NCI-H446 treated with DMSO at 0.1 percent for 48 hours (cell line): ENCODE data around the gene CASZ1.

Experiments
- DNase-seq: peaks from one replicate; lab custom pipeline; 2025; lab: John Stamatoyannopoulos, UW

Gene CASZ1

DNA sequence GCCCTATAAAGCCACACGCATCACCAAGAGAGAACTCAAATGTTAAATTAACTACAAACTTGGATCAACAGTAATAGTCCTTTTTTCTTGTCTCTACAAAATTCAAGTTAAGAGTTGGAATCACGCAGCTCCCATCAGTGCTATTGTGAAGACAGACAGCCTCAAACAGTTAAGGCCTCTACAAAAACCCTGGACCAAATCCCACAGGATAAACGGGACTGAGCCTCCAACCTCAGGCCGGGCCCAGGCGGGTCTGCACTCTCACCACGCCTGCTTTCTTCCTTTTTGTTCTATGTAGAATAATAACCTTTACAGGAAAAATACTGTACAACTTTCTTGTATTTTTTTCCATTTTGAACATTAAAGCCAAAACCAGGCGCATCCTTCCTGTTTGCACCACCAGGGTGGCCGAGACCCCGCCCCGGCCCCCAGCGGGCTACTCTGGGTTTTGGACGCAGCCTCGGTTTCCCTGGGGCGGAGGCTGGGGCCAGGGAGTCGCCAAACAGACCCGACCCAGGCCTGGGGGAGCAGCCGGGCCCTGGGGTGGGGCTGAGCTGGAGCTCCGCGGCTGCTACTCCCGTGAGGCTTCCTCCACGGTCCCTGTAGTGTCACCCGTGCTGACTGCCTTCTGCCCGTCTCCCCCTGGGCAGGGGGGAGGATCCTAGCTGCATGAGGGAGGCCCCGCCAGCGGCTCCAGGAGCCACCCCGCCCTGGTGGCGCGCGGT lies 158.4 kb downstream of the CASZ1 start:
- DNase-seq, result no peak

DNA sequence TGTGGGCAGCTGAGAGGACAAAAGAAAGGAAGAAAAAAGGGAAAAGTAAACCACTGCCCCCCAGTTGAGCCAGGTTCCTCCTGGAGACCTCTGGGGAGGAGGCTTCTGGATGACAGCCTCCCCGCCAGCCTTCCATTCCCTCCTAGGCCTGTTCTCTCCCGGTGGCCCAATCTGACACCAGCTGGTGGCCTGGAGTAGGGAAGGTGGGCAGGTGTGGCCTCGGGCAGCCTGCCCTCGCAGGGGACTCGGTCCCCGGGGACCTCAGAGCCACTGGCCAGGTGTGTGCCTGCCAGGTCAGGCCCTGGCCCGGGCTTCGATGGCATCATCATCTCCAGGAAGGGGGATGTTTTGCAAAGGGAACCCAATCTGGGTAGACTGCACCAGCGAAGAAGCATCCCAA lies 159.0 kb downstream of the CASZ1 start:
- DNase-seq, result no peak

DNA sequence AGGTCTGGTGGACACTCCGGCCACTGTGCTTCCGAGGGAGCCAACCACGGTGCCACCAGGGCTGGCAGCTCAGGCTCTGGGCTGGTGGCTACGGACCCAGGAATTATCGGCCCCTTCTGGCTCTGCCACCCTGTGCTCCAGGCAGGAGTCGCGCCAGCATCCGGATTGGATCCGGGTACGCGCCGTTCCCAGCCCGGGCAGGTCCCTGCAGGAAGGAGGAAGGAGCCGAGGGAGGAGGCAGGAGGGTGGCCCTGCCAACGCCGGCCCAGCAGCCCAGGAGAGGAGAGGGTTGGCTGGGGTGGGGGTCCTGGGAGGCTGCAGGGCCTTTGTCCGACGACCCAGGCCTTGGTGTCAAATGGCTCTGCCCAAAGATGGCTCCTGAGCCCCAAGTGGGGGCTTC lies 160.5 kb downstream of the CASZ1 start:
- DNase-seq, result no peak

DNA sequence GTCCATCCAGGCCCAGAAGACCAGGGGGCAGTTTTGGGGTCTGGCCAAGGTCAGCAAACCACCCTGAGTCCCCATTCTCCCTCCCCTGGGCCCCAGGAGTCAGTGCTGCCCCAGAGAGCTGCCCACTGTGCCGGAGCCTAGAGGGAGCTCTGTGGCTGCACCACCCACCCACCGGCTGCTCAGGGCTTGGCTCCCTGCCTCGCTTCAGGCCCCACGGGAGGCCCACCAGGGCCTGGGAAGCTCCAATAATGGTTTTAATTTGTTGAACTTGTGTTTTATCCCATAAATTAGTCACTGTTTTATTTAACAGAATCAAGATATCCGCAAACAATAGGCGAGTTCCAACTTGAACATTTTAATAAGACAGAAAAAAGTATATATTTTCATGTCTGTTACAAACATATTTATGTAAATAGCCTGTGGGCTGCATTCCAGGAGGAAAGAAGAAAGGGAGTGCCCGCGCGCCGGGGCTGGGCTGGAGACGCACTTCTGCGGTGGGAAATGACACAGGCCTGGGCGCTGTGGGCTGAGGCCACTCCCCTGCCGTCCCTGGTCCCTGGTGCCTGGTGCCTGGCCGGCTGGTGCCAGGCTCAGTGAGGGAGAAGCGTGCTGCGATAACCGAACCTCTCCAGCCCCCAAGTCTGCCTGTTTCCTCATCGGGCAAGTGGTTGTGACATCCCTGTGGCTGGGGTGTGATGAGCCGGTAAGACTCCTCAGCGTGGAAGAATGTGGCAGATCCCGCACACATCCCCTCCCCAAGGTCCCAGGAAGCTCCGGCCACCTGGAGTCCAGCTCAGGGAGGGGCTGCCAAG lies 161.2 kb downstream of the CASZ1 start:
- DNase-seq, result no peak

DNA sequence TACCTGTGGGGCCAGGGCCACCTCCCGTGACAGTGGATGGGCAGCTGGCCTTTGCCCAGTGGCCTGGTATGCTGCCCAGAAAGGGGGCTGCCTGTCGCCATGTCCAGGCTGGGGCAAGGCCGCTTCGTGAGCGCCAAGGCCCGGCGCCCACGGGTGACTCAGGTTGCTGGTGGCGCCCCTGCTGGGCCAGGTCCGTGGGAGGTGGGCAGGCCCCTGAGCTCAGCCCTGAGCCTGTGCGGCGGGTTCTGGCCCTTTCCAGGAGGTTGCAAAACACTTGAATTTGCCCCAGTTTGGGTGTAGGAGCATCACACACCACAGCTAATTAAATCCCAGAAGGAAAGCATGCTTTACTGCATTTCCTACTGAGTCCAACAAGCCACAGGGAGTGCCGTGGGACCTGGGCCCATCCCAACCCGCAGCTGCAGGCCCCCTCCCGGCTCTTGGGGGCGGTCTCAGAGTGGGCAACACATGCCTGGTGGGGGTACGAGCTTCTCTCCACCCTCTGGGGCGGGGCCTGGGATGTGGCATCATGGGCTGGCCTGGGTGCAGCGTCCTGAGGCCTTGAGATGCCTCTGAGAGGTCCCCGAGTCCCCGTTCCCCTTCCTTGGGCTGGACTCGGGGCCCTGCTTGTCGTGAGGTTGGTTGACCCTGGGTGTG lies 161.9 kb downstream of the CASZ1 start:
- DNase-seq, result no peak

DNA sequence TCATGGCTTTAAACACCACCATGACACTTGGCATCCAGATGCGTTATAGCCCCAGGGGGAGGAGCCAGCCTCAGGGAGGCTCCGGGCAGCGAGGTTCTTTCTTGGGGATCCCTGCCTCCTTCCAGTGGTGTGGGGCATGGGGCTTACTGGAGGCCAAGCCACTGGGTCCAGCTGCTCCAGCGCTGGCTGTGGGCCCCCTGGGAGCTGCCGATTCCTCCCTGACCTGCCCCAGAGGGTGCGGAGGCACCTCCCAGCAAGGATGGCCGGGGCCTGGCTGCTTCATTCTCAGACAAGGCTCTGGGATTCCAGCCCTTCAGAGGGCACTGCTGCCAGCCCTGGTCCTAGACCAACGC lies 162.4 kb downstream of the CASZ1 start:
- DNase-seq, result no peak

DNA sequence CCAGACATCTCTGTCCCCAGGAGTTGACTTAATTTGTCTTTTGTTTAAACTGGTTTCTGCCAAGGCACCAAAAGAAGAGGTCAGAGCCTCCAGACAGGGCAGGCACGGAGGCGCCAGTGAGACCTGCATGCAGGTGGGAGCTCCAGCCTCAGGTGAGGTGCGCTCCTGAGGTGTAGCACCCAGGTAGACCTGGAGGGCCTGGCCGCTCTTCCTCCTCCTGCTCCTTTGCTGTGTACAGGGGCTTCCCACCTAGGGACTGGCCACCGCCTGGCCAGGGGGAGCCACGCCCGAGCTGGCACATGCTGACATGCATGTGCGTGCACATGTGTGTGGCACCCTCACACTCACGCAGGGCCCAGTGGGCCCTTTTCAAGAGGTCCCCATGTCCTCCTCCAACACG lies 163.0 kb downstream of the CASZ1 start:
- no peak for DNase-seq

DNA sequence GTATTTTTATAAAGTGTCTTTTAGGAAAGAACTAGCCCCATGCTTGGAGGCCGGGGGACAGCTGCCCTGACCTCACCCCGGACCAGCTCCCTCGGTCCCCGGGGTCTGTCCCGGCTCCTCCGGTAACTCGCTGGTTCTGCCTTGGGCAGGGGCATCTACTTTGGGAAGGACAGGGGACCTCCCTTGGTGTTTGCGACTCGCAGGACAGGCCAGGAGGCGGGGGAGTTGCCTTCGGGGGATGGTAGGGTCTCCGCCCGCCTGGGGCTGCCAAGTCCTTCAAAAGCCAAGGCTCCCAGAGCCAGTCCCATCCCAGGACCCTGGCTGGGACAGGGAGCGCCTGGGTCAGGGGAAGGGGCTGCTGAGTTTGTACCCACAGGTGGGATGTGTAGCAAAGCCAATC lies 163.8 kb downstream of the CASZ1 start:
- DNase-seq, result no peak

DNA sequence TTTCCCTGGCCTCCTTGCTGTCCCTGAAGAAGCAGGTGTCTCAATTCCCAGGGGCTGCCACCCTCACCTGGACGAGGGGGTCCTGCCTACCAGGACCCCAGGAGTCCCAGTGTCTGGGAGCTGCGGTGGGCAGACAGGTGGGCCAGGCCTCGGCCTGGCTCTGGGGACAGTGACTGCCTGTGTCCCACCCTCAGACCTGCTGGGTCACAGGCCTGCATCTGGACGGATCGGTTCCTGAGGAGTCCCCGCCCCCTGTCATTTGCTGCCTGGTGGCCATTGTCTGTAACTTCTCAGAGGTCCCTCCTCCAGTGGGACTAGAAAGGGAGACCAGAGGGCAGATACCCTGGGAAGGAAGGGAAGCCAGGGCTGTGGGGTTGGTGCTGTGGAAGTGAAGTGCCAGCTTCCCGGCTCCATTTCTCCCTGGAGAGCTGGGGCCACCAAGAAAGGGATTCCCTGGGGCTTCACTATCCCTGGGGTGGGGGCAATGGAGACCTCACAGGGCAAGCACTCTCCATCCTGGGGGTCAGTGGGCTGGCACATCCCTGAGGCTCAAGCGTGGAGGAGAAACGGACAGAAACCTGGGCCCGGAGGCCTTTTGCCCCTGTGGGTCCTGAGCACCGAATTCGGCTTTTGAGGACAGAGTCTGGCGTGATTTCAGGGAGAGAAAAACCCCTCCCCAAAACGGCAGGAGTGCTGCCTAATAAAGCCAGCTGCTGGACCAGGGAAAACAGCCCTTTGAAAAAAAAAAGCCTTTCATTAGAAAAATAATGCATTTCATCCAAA lies 164.4 kb downstream of the CASZ1 start:
- no peak for DNase-seq

DNA sequence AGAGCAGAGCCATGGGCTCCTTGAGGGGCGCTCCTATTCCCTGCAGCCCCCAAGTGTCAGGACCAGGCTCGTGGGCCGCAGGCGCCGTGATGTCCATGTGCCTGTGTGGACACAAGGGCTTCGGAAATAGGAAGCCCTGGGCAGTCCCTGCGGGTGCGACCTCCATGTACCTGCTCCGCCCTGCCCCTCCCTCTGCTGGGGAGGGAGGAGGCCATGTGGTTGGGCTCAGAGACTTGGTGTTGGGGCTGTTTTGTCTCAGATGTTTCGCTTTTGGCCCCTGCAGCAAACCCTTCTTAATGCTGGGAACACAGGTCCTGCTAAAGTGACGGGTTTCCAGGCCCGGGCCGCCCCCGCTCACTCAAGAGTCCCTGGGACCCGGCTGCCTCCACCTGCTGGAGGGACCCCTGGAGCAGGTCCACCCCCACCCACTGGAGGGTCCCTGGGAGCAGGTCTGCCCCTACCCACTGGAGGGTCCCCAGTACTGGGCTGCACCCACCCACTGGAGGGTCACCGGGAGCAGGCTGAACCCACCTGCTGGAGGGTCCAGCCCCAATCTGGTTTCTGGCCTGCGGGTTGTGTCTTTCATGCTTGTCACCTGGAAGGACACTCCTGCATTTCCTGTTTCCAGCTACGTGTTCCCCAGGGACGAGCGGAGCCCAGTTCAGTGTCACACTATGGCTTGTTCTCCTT lies 165.2 kb downstream of the CASZ1 start:
- no peak for DNase-seq

DNA sequence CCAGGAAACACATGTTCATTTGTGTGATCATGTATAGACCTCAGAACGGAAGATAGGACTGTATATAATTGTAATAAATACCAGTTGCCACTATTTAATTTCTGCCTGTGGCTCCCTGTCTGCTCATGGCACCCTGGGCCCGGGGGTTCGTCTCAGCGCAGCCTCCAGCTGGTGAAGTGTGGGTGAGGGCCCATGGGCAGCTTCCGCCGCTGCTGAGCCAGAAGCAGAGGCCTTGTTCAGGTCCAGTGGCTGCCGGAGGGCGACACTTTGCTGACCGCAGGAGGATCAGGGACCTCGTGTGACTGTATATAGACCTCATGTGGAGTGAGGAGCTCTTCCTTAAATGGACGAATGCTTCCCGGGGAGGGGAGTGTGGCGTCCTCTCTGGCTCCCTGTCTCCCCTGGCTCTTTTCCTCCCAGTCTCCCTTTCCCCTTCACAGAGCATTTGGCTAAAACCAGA lies 165.8 kb downstream of the CASZ1 start:
- DNase-seq, result no peak

DNA sequence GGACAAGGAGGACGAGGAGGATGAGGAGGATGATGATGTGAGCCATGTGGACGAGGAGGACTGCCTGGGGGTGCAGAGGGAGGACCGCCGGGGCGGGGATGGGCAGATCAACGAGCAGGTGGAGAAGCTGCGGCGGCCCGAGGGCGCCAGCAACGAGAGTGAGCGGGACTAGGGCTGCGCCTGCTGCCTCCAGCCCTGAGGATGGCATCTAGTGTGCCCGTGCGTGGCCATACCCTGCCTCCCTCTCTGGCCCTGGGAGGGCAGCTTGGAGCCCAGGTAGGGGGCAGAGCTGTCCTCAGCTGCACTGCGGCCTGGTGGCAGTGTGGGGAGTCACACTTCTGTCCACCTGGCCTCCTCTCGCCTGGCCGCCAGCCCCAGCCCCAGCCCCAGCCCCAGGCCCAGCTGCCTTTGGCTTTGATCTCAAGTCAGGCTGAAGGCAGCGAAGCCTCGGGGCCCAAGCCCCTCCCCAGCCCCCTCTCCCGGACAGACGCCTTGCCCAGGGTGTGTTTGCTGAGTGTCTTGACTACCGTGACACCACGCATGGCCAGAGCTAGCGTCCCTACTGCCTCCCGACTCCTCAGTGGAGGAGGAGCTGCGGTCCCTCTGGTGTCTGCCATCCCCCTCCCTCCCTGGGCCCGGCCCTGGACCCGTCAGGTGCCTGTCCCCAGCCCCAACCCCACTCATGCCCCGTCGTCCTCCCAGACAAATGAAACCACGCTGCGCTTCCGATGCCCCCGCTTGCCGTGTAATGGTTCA lies 166.5 kb downstream of the CASZ1 start:
- DNase-seq, result no peak

DNA sequence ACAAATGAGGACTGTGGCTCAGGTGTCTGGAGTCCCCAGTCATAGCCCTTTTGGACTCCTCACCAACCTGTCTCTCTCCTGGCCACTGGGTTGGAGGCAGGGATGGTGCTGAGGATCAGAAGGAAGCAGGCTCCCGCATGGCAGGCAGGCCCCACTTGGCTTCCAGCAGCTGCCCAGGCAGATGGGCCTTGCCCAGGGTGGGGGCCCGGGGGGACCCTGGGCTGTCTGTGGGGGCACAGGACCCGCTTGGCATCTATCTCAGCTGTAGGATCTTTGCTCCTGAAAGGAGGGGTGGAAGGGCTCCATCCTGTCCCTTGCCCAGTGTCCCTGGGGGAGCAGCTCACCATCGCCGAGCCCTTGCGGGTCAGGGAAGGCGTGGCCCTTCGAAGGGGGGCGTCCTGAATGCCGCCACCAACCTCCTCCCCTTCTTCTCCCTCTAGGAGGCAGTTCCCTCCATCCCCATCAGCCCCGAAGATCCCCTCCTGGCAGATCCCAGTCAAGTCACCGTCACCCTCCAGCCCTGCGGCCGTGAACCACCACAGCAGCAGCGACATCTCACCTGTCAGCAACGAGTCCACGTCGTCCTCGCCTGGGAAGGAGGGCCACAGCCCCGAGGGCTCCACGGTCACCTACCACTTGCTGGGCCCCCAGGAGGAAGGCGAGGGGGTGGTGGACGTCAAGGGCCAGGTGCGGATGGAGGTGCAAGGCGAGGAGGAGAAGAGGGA lies 167.2 kb downstream of the CASZ1 start:
- no peak for DNase-seq

DNA sequence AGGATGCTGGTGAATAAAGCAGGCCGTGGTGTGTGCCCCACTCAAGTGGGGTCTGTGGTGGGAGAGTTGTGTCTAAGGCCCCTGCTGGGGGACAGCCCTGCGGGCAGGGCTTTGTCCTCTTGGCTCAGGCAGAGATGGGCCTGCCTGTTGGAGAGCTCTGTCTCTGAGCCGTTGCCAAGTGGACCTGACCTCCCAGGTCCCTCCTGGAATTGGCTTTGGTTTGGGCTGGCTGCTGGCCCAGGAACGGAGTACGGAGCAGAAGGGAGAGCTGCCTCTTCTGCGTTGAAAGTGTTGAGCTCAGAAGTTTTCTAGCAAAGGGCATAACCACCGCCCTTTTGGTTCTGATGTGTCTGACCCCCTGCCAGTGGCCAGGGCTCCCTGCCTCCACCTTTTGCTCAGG lies 167.8 kb downstream of the CASZ1 start:
- peak; percentile 18 for DNase-seq

DNA sequence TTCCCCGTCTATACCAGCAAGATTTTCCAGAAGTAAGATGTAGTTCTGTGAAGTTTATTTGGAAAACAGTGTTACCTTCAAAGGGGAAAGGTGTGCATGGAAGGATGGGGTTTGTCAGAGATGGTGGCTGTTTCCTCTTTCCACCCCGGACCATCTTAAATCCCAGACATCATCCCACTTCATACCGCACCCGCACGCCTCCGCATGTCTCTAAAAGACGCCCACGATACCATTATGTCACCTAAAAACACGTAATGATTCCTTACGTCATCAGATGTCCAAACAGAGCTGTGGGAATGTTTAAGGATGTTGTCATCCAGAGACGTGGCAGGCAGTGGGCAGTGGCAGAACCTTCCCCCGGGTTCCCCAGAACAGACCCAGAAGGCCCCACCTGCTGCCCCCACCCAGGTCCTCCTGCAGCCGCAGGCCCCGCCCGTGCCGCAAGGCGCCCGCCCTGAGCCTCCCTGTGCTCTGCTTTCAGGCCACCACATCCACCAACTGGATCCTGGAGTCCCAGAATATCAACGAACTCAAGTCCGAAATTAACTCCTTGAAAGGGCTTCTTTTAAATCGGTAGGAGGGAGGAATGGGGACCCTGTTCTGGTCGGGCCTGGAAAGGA lies 169.5 kb downstream of the CASZ1 start:
- DNase-seq, result no peak

DNA sequence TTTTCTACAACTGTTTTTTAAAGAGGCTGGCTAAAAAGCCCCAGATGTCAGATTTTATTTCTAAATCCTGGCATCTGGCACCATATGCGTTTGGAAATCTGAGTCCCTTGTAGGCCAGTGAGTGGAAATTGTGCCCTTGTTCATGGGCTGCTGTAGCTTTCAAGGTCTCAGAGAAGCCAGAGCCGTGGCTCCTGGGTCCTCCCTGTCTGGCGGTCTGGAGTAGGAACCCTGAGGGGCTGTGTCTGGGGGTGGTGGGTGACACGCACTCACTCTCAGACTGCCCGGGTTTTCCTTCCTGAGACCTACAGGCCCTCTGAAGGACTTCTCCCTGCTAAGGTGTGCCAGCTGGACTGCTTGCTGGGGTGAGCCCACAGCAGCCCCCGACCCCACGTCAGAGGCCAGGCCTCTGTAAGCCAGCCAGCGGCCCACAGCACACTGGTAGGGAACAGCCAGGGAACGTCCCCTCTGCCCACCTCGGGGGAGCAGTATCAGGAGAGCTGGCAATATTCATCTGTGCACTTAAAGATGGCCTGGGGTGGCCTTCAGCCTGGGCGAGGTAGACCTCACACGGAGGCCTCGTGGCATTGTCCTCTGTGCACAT lies 170.2 kb downstream of the CASZ1 start:
- no peak for DNase-seq

DNA sequence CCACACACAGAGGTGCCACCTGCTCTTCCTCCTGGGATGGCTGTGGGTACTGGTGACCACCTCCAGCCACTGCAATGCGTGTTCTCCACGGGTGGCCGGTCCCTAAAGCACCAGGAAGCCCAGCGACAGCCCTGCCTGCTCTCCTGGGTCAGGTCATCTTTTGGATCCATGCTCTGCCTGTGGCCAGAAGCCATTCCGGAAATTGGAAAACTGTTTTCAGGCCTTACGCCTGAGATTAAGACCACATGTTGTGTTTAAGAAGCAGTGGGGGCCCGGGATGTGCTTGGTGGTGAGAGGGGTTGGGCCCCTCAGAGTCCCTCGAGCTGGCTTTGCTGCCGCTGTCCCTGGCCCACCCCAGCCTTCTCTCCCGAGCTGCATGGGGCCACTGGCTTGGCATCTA lies 170.9 kb downstream of the CASZ1 start:
- DNase-seq, result no peak

DNA sequence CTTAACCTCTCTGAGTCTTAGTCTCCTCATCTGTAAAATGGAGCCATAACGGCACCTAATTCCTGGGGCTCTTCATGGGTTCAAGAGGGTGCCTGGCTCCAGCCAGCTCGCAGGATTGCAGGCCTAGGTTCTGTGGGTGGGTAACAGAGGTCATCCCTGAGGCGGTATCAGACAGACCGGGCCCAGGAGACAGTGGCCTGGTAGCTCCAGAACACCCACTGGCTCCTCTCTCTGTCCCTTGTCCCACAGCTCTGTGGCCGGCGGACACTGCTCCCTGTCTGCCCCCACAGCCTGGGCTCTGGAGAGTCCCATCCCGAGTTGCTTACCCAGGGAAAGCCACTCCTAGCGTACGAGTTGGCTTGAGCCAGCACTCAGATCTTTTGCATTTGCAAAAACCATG lies 171.4 kb downstream of the CASZ1 start:
- no peak for DNase-seq

DNA sequence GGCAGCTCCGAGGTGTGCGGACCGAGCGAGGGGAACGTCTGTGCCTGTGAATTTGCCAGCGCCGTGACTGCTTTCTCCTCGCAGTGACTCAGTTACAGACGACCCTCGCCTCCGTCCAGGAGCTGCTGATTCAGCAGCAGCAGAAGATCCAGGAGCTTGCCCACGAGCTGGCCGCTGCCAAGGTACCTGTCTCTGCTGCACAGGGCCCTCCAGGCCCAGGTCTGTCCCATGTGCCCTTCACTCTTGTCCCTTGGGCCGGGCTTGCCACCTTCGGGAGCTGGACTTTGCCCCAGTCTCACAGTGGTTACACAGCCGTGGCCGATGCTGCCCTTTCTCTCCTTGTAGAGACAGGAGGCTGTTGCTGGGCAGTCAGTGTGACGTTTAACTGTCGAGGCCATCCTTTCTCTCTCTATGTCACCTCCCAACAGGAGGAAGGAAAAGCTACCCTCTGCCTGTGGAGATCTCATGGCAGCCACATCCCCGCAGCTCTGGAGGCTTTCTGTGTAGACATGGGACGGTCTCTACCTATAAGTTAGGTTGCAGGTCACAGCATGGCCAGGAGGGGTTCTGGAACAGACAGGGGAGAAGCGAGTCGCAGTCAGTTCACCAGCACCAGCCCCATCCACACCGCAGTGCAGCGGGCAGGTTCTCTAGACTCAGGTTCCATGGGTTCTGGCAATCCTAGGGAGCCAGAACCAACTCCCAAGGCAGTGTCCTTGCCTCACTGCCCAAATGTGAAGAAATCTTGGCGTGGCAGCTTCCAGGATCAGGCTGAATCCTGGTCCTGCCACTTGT lies 172.0 kb downstream of the CASZ1 start:
- DNase-seq, result no peak
